ENCODE data around the gene SLC5A4.

SLC5A4 gene

GRCh38 chr22:32232191-32232830, 22.8 kb downstream of the SLC5A4 start:
- DNase-seq: no peak

- no peak for DNase-seq
Observed at GRCh38 chr22:32226326-32227104, 28.6 kb downstream of the SLC5A4 start.

DNA sequence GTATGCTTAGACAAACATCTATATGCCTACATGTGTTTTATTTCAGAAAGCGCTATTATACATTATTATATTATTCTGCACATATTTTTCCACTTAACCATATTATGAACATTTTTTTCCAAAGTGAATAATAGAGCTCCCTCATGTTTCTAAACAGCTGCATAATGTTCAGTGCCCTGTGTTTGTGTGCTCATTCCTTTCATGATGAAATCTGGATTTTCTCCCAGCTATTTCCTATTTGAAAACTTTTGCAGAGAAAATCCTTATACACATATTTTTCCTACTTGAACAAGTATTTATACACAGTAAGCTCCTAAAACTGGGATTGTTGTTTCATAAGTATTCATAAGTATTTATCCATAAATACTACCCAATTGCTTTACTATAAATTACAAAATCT, 32.2 kb downstream of the SLC5A4 start:
- DNase-seq: no peak

- DNase-seq: no peak
Observed at GRCh38 chr22:32219026-32219425, 36.1 kb downstream of the SLC5A4 start.

DNA sequence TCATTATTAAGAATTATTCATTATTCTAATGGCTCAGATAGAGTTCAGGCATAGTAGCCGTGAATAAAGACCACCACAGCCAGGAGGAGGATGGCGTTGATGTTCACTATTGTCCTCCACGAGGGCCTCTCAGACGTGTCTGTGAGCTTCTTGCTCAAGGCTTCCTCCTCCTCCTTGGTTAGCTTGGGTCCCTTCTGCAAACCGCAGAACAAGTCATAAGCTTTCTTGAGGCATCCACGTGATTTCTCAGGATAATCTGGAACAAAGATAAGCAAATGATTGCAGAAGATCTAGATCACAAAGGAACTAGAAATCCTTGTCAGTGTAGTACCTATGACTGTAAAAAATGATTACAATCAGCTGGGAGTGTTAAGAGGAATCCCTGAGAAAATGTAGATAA, 36.7 kb downstream of the SLC5A4 start:
- DNase-seq: no peak

GRCh38 chr22:32217465-32217864, 37.7 kb downstream of the SLC5A4 start:
- no peak for DNase-seq

DNA sequence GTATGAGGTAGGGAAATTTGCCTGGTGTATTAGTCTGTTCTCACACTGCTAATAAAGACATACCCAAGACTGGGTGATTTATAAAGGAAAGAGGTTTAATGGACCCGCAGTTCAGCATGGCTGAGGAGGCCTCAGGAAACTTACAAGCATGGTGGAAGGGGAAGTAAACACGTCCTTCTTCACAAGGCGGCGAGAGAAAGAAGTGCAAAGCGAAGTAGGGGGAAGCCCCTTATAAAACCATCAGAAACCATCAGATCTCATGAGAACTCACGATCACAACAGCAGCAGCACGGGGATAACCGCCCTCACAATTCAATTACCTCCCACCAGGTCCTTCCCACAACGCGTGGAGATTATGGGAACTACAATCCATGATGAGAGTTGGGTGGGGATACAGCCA, 38.2 kb downstream of the SLC5A4 start:
- no peak for DNase-seq

- DNase-seq: no peak
Observed at GRCh38 chr22:32211011-32211410, 44.1 kb downstream of the SLC5A4 start.

DNA sequence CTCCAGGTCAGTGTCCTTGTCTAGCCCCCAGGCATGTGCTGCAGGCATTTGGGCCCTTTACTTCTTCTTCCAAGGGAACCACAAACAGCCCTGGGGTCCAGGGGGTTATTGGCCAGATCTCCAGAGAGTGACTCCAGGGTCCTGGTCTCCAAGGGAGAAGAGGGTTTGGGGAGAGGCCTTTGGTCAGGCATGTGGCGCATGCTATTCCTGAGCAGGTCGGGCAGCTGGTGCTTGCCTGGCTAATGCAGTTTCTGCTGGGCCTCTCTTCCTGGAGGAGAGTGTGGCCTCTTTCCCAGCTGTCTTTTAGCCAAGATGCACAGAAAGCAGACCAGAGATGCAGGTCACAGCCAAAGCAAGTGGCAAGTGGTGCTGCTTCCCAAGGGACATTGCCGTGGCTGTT, 46.5 kb downstream of the SLC5A4 start:
- DNase-seq: no peak

DNA sequence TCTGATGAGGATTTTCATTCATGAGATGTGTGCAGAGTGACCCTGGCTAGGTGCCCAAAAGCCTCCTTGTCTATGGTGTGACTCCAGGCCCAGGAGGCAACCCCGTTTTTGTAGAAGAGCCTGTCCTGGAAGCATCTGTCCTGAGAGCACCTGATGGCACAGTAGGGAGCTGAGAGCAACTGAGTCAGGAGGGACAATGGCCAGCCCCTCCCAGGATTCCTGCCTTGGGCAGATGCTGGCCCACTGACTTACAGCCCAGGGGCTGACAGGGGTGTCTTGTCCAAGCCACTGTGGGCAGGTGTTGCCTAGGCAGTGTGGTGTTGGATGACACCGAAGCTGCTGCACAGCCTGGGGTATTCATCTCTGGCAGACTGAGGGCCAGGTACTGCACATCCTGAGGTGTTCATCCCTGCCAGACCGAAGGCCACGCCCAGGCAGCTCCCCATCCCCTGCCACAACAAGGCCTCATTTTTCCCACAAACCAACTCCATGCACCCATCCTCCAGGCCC, 47.1 kb downstream of the SLC5A4 start:
- no peak for DNase-seq

DNA sequence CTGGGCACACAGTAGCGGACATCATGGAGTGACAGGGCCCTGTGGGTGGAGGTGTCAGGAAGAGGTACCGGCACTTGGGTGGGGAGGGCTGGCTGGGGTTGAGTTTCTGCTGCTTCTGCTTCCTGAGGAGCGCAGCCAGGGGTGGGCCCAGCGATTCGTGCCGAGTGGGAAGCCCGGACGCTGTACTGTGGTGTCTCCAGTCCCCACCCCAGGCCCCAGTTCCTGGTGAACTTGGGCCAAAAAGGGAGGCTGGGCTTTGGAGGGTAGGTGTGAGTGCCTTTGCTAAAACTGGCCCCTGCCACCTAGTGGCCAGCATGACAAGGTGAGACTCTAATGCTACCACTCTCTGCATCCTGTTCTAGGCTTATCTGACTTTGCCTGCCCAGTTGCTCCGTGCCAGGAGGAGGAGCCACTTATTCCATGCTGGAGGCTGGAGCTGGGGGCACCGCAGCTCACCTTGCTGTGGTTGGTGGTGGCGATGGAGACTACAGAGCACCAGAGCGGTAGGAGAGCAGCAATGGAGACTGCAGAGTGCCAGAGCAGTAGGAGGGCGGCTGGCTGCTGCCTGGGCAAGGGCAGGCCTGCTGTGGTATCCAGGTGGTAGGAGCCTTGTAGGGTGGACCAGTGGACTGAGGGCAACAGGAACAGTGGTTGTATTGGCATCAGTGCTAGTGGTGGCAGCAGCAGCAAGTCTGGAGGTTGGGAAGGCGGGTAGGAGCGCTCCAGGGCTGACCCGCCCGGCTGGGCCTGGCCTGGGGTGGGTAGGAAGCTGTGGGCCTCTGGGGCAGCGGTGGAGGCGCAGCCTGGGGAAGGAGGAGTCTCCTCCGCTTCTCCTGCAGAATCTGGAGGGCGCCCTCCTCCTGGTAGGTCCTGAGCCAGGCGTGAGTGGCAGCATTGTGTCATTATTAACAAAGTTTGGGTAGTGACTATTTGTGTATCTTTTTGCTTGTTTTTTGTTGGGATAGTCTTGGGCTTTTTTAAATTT, 48.1 kb downstream of the SLC5A4 start:
- peak; percentile 56 for DNase-seq

DNA sequence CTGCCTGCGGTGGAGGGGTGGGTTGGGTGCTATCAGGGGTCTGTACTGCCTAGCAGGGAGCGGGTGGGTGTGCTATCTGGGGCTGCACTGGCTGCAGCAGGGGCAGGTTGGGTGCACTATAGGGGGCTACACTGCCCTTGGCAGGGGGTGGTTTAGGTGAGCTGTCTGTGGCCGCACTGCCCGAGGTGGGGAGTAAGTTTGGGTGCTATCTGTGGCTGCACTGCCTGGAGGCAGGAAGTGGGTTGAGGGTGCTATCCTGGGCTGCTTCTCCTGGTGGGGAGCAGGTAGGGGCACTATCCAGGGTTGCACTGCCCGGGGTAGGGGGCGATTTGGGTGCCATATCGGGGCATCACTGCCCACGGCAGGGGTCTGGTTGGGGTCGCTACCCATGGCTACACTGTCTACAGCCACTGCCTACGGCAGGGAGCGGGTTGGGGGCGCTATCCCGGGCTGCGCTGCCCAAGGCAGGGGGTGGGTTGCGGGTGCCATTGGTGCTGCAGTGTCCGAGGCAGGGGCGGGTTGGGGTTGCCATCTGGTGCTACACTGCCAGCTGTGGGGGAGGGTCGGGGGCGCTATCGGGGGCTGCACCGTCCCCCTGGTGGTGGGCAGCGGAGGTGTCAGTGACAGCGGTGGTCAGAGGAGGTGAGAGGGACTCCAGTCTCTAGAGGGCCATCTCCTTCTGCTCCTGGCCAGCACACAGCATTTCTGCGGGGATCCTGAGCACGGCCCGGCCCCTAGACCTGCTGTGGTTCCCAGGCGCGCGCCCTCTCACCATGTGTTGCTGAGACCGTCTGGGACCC, 49.0 kb downstream of the SLC5A4 start:
- DNase-seq: no peak

- peak; percentile 57 for DNase-seq
Observed at GRCh38 chr22:32204856-32205722, 50.1 kb downstream of the SLC5A4 start, which contains the start of gene RFPL2. Gene RFPL2 (minus strand): TSS chr22:32205073. CDS start chr22:32202451, 2,622 bp downstream.

- peak; percentile 43 for DNase-seq
Observed at GRCh38 chr22:32204040-32204855, 50.9 kb downstream of the SLC5A4 start.

DNA sequence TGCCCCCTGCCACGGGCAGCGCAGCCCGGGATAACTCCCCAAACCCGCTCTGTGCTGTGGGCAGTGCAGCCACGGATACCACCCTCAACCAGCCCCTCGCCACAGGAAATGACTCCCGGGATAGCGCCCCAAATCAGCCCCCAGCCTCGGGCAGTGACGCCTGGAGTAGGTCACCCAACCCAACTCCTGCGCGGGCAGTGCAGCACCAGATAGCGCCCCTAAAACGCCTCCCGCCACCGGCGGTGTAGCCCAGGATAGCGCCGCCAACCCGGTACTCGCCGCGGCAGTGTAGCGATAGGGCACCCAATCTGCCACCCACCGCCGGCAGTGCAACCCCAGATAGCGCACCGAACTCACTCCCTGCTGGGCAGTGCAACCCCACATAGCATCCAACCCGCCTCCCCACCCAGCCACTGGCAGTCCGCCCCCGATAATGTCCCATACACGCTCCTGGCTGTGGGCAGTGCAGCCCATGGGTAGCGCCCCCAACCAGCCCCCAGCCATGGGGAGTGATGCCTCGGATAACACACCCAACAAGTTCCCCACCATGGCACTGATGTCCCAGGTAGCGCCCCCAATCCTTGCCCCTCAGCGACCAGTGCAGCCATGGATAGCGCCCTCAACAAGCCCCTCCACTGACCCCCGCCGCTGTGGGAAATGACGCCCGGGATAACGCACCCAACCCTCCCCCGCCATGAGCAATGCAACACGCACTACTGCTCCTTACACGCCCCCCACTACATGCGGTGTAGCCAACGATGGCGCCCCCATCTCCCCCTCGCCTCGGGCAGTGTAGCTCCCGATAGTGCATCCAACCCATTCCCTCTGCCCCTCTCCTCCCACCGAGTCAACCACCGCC, 51.7 kb downstream of the SLC5A4 start:
- no peak for DNase-seq

GRCh38 chr22:32202539-32203180, 52.5 kb downstream of the SLC5A4 start:
- DNase-seq: peak; percentile 46

GRCh38 chr22:32202161-32202538, 53.0 kb downstream of the SLC5A4 start:
- DNase-seq: no peak

GRCh38 chr22:32200752-32201151, 54.4 kb downstream of the SLC5A4 start:
- no peak for DNase-seq

DNA sequence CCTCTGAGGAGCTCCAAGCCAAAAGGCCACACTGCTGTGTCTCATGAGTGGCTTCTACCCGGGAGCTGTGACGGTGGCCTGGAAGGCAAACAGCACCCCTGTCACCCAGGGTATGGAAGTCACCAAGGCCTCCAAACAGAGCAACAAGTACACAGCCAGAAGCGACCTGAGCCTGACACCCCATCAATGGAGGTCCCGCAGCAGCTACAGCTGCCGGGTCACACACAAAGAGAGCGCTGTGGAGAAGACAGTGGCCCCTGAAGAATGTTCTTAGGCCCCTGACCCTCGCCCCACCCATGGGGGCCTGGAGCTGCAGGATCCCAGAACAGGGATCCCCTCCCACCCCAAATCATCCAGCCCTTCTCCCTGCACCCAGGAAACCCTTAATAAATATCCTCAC, 55.2 kb downstream of the SLC5A4 start:
- DNase-seq: no peak

Measured in stimulated activated CD8-positive, alpha-beta memory T cell treated with anti-CD3 and anti-CD28 coated beads, Interleukin-4, amount 100 ng/mL, for 48 hours (primary cell).